ENCODE data around the gene TNFRSF14. TPM values are rescaled to one million over a fixed set of nuclear protein-coding genes. Genes with fewer than 3 reads are reported as not detected.

The TNFRSF14 gene
- total RNA-seq, 1 experiment from 2014 or later = 0.57 TPM

DNA sequence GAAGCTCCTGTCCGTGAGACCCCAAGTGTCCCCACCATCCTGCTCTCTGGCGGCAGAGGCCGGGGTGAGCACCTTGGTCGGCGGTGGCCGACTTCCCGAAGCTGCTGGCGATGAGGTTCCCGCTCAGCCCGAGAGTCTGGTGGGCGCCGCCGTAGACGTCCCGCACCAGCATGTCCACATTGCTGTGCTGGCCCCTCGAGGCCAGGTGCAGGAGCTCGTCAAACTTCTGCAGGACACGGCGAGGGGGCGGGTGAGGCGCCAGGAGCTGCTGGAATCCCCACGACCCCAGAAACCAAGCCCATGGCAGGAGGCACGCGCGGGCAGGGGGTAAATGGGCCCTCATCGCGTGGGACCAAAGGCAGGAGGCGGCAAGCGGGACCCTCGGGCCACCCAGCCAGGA lies 36.4 kb upstream of the TNFRSF14 start:
- WGBS (ENCODE audit: extremely low coverage, insufficient read length, low lambda C conversion rate) = no CpG with 5 or more reads among the region's 30 CpGs
- Mint-ChIP-seq H3K4me1 (peaks cover 8 to 12% of the 10 kb centered on the region in 2 experiments), H3K36me3 (ENCODE audit: insufficient read depth in 1 of 3, low read depth in 3 of 3) (peaks cover 28 to 52% (median 44%) of the 10 kb centered on the region in 3 experiments), H3K27ac (no peak overlapping the region), H3K27me3 (ENCODE audit: low read depth) (no peaks in the 10 kb centered on the region), H3K4me3 (no peak overlapping the region), H3K9me3 (no peaks in the 10 kb centered on the region)
- Histone ChIP-seq H4K91ac (ENCODE audit: insufficient read length, low read depth, low read length) (no peak overlapping the region), H4K20me1 (ENCODE audit: control insufficient read depth, insufficient read depth, insufficient read length) (peaks cover 3% of the 10 kb centered on the region), H2BK20ac (ENCODE audit: low read depth, low read length, poor library complexity, severe bottlenecking) (no peak overlapping the region), H2AK5ac (ENCODE audit: insufficient read length, low read length) (no peak overlapping the region), H2BK12ac (ENCODE audit: insufficient read length, low read depth, low read length) (no peak overlapping the region), H3K18ac (ENCODE audit: insufficient read length, low read depth, low read length) (no peak overlapping the region), H2AFZ (ENCODE audit: low read length) (no peak overlapping the region), H3K27me3 (ENCODE audit: insufficient read depth, low read length) (no peaks in the 10 kb centered on the region), H3K9ac (ENCODE audit: extremely low read depth, insufficient read length, low read length) (no peak overlapping the region), H3T11ph (ENCODE audit: low read length) (no peak overlapping the region), H2BK120ac (ENCODE audit: low read depth, low read length, poor library complexity, severe bottlenecking) (no peak overlapping the region), H3K23ac (ENCODE audit: insufficient read length, low read depth, low read length) (no peak overlapping the region), H2BK15ac (ENCODE audit: low read depth, low read length) (no peak overlapping the region), H3K27ac (ENCODE audit: insufficient read length, low read depth, low read length) (no peak overlapping the region), H3K79me1 (ENCODE audit: insufficient read depth, low read depth, low read length, poor library complexity, severe bottlenecking) (peaks cover 12% of the 10 kb centered on the region), H3K56ac (ENCODE audit: insufficient read length, low read depth, low read length) (no peak overlapping the region), H2BK5ac (ENCODE audit: insufficient read length, low read length) (no peak overlapping the region), H3K4ac (ENCODE audit: low read depth, low read length) (no peak overlapping the region), H3K4me2 (ENCODE audit: insufficient read depth, insufficient read length, low read length) (no peak overlapping the region), H3K9me3 (ENCODE audit: control insufficient read depth, low read depth, low read length) (no peaks in the 10 kb centered on the region), H3K14ac (ENCODE audit: insufficient read depth, low read length) (no peak overlapping the region), H4K8ac (replicated peaks; ENCODE audit: insufficient read length, low read depth, low read length) (no peak overlapping the region), H3K23me2 (ENCODE audit: insufficient read length, low read depth, low read length, poor library complexity, severe bottlenecking) (no peaks in the 10 kb centered on the region), H3K4me1 (ENCODE audit: insufficient read depth, low read length) (peaks cover 2% of the 10 kb centered on the region; the same call in 1 of the 2 replicates), H4K5ac (ENCODE audit: insufficient read length, low read depth, low read length) (no peak overlapping the region), H3K79me2 (ENCODE audit: insufficient read depth, low read length) (peaks cover 17% of the 10 kb centered on the region; the same call in 1 of the 2 replicates)
- no peak for TF ChIP-seq CTCF (conservative IDR thresholded peaks at IDR 0.05)
- DNase-seq = no peak
